CD4-positive, alpha-beta T cell treated with Interleukin-17A for 4 hours (primary cell): ENCODE data around the gene ANKRD35.
A peak's percentile ranks its signal among the peaks of the same experiment; 100 is the strongest.

ENCODE experiments used
- DNase-seq: peaks from one replicate; pipeline ENCODE4 v3.0.0-alpha.2; 2020; ENCODE audit warnings: mixed read lengths

ANKRD35 gene

DNA sequence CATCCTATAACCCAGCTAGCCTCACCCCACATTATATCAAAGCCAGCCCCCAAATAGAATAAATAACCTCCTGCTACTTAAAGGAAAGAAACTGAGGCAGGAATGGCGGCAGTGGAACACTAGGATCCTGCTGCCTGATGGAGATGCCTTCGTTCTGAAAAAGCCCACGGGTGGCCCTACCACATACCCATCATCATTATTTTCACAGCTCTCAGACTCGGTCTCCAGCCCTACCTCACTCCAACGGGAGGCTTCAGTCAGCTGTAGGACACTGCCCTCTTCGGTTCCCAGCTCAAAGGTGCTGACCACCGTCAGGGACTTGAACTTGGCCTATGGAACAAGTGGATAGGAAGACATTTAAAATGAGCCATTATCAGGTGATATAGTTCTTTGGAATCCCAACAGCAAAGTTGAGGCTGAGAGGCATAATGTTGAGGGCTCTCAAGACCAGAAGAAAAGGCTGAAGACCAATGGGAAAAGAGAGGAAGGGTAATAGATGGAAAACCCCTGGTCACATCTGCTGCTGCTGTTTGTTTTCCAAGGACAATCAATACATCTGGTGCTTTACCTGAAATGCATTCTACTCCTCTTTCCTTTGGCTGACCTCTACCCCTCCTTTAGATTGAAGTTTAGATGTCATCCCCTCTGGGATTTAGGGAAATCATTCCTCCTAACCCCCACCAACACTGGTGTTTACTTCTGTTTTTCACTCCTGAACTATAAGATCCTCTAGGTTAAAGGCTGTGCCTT lies 7.8 kb upstream of the ANKRD35 start:
- DNase-seq: no peak

DNA sequence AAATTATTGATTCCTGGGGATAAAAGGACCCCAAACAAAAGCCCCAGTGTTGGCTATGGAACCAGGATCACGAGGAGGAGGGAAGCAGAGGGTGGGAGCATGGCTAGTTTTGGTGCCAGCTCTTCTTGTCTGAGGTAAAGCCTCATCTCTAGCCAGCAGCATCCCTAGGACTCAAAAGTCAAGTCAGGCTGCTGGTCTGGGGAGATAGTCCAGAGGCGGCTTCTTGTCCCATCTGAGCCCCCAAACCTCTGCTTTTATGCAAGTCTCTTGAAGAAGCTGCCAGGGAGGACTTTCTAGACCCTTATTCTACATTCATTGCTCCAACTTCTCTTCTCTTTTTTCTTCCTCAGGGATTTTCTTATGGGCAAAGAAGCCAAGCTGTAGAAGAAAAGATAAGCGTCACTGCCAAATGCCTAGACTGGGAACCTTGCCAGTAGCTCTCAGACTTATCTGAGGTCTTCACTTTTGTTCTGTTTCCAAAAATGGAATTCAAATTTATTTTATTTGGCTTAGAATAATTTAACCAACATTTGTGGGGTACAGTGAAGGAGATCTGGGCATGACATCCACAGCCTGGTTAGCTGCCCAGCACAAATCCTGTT lies 6.9 kb upstream of the ANKRD35 start:
- DNase-seq: no peak

DNA sequence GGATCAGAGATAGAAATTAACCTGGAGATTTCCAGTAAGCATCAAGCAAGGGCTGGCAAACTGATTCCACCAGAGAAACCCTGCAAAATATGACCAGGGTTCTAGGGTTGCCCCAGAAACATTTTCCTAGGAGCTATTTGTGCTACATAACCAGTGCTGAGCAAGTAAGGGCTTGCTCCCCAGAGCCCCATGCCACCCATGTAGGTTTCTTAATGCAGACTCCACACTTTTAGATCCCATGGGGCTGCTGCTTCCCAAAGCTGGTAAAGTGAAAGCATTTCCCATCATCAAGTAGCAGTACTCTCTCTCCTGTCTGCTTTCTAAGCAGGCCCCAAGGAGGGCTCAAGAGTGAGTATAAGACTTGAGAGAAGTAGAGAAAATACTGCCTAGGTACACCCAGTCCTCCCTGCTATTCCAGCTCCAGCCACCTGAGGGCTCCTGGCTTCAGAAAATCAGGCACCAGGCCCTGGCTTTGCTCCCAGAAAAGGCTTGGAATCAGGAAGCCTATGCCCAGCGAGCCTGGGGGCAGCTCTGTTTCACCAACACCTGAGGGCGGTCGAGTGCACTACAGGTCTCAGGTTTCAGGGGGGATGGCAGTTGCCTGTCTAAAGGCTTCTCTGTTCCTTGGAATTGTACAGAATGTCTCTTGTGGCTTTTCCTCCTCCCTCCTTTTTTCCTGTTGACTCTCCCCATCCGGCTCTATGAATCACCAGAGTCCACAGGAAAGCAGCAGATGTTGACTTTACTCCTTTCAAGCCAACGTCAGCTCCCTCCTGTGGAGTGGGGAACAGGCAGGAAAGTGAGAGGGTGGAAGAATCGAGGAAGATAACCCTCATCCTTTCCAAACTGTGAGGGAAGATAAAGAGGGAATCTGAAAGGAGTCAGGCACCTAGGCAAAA lies 6.2 kb upstream of the ANKRD35 start:
- peak; percentile 69 for DNase-seq

DNA sequence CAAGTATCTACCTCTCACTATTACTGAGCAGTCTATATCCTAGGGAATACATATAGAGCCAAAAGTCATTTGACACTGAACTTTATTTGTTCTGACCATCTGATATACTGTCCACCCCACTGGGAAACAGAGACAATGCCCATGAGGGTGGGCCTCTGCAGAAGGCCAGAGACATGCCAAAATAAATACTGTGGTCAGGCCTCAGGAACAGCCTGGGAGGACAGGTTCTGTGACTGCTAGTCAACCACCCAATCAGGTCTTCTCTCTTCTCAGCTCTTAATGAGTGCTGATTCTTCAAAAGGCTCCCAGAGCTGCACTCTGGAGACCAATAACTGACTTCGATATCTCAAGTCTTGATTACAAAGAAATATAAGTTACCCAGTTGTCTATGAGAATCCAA lies 5.5 kb upstream of the ANKRD35 start:
- DNase-seq: no peak

DNA sequence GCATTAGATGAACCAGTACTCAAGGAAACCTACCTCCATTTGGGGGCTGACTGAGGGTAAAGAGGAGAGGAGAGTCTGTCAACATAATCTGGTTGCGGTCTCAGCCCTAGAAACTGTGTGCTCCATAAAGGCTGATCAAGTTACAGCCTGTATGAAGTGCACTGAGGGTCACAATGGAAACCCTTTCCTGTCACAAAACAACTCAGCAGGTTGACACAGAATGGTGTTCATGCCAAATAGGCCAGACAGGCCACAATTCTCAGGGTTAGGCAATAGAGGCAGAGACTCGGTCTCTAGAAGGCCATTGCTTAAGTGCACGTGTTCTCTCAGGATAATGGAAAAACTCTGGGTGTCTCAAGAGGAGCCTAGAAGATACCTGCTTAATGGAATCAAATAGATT lies 4.1 kb upstream of the ANKRD35 start:
- no peak for DNase-seq

DNA sequence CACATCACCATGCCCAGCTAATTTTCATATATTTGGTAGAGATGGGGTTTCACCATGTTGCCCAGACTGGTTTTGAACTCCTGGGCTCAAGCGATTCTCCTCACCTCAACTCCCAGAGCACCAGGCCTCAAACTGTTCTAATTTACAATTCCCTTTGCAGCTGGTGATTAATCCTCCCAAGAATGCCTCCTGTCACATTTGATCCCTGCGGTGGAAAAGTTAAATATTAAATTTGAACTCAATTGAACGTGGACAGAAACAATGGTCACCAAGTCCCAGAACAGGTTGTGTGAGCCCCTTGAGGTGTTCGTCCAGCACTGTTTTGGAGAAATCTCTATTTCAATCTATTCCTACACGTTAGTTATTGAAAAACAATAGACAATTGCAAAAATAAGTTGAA lies 2.0 kb upstream of the ANKRD35 start:
- no peak for DNase-seq

DNA sequence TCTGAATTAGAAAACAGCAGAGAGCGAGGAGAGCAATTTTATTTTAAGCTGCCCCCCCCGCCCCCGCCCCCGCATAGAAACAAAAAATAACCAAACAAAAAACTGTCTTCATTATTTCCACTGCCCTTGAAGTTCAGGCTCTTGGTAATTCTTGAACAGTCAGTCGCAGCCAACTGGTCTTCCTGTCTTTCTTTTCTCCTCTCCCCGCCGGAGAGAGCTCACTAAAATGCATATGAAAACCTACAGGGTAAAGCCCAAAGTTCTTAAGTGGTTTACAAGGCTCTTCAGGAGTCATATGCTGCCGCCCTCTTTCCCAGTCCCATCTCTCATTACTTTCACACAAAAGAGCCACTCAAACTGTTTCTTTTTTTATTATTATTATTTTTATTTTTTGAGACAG lies 1.1 kb upstream of the ANKRD35 start:
- DNase-seq: no peak

DNA sequence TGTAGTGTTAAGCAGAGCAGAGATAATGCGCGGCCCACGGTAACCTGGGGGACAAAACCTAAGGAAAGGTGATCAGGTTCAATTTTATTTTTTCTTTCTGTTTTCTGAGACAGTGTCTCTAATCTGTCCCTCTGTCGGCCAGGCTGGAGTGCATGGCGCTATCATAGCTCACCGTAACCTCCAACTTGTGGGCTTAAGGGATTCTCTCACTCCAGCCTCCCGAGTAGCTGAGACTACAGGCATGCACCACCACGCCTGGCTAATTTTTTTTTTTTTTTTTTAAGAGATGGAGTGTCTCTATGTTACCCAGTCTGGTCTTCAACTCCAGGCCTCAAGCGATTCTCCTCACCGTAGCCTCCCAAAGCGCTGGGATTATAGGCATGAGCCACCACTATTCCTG lies 724 bp upstream of the ANKRD35 start:
- DNase-seq: no peak

DNA sequence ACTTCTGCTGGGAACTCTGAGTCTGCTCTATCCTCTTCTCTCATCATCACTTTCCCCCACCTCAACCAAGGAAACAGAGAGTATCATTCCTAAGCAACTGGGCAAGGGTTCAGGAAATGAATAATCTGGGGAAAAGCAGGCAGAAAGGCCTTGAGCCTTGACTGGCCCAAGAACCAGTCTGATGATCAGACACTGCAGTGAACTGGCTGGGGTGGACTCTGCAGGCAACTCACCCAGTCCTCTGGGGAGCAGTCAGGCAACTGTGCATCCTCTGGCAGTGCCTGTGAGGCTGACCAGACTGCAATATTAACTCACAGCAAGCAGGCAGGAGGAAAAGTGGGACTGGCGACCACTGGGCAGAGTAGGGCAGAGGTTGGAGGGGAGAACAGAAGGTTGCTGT lies 991 bp downstream of the ANKRD35 start:
- no peak for DNase-seq

DNA sequence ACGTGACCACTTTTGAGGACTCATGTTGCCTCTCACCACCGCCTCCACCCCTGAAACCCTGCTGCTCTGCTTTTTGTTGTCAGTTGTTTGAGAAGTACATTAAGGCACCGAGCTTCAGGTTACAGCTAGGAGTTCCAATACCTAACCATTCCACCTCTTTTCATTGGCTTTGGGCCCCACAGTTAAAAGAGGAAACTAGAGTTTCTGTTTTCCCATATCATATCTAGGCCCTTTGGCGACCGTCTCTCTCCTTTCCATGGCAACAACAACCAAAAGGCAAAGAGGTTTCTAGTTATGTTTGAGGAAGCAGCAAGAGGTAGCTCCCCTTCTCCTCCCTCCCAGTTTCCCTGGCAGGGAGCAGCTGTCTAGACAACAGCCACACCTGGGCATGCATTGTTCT lies 5.9 kb downstream of the ANKRD35 start:
- DNase-seq: no peak

DNA sequence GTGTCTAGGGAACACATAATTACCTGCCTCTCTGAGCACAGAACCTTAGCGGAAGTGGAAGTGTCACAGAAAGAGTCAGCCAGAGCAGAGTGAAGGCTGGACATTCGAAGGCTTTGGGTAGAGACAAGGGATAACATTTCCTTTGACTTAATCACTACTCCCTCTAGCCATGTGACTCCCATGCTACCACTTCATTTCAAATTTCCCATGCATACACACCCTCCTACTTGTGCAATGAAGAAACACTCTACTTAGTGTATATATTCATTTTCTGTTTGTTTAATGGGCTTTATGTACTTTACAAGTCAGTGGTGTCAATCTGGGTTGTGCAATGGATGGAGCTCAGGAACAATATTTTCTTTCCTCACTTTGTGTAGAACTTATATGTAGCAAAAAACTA lies 6.9 kb downstream of the ANKRD35 start:
- DNase-seq: no peak

DNA sequence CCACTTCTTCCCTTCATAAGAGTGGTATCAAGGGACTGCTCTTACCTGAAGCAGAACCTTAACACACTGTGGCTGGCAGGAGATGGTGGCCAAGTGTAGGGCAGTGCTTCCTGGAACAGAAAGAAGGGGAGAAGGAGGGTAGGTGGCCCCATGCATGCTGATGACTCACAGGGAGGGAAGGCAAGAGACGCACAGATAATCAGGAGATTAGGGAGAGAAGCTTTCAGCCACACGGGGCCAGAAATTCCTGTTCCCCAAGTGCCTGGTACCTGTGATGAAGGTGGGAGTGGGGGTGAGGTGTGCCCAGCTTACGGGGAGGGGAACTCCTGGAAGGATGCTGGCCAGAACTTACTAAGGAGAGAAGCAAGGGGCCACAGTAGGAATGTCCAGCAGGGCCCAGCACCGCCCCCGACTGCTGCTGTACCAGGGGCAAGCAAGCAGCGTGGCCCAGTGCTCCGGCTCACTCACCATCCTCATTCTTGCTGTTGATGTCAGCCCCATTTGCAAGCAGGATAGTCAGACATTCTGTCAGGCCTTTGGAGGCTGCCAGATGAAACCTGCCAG lies 7.7 kb downstream of the ANKRD35 start:
- DNase-seq: no peak

DNA sequence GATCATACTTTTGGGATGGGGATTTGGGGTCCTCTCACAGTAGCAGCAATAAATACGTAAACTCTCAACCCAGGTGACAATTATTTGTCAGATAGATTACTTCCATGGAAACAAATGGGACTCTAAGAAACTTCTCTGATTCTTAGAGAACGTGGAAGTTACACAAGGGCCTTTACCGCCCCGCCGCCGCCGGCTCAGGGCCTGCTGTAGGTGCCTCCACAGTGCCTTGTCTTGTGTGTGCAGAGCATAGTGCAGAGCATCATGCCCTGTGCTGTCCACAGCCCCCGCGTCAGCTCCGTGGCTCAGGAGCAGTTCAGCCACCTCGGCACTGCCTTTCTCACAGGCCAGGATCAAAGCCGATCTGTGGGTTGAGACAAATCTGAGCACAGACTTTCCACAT lies 11.0 kb downstream of the ANKRD35 start:
- DNase-seq: no peak

DNA sequence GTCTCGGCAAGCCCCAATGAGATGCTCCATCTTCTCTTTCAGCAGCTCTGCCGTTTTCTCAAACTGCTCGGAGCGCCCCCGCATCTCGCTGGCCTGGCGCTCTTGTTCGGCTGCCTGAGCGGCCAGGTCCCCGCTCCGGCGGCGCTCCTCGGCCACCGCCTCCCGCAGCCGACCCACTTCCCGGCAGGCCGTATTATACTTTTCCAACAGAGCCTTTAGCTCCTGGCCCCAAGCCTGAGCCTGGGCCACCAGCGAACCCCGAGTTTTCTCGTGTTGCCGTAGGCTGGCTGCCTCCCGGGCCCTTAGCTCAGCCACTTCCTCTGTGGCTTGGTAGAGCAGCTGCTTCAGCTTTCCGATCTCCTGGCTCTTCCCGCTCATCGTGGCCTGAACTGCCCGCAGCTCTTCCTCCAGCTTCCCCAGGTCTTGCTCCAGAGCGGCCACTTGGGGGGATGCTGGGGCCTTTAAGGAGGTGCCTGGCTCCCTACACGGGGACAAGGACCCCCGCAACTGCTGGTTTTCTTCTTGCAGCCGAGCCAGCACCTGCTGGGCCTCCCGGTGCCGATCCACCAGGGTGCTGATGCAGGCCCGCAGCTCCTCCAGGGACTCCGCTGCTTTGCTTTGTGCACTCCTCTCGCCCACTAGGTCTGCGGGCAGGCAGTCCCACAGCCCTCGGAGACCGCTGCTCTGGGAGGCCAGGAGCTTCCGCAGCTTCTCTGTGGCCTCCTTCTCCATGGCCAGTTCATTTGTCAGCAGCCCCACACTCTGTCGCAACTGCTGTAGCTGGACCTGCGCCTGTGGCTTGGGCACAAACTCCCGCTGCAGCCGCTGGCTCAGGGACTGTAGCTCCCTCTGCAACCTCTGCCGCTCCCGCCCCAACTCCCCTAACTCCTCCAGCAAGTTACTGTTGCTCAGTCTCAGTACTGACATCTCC lies 13.4 kb downstream of the ANKRD35 start:
- peak; percentile 61 for DNase-seq

DNA sequence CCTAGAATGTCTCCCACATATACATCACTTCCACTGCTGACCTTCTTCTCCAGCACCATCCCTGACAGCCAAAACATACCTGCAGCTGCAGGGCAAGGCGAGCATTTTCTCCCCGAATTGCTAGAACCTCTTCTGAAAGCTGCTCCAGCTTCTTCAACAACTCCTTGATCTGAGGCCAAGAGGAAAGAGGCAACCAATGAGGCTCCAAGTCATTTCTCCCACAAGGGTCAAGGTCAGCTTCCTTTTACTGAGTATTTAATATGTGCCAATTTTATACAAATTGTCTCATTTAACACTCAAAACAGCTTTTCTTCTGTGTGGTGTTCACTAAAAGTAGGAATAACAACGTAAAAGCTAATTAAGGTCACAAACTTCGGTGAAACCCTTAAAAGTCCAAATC lies 17.4 kb downstream of the ANKRD35 start:
- no peak for DNase-seq

DNA sequence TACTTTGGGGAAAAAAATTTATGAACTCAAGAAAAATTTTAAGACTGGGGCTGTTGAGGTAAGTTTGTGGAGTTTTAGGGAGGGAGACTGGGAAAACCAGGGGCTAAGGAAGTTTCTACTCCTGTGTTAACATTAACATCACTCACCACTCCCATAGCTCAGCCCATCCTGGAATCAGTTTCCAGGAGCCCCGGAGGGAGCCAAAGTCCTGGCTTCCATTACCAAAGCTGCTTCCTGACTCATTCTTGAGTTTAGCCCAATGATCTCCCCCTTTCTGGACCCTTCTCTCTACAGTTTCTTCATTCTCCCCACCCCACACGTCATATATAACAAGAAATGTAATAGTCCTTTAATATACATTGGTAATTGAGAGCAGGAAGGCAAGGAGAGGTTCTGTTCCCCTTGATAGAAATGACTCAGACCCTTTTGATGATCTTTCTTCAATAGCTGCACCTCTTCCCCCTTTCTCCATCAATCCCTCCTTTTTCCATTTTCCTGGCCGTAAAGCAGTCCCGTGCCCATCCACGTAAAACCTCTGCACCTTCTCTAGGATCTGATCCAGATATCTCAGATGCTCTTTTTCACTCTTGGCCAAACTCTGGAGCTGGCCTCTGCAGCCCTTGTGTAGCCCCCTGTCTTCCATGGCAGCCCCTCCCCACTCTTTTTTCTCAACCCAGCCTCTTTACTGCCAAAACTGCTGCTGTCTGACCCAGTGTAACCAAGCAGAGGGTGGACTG lies 22.2 kb downstream of the ANKRD35 start:
- no peak for DNase-seq

DNA sequence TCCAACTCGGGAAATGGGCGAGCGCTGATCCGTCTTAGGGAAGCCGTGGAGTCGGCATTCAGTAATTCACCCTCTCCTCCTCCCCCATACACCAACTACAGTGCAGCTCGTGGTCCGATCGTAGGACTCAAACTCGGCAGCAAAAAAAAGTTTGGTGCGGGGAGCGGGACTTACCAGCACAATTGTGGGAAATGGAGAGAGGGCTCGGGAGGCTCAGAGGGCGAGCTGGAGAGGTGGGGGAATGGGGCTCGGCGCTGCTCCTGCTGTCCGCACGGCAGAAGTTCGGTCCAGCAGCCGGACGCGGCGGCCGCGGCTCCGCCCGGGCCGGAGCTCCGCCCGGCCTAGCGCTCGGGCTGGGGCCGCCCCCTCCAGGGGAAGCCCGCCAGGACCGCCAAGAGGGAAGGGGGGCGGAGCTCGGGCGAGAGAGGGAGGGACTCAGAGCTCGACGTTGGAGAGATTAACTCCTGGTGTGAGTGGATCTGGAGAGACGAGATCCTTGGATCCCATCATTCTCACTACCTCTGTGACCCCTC lies 26.1 kb downstream of the ANKRD35 start:
- peak; percentile 83 for DNase-seq

DNA sequence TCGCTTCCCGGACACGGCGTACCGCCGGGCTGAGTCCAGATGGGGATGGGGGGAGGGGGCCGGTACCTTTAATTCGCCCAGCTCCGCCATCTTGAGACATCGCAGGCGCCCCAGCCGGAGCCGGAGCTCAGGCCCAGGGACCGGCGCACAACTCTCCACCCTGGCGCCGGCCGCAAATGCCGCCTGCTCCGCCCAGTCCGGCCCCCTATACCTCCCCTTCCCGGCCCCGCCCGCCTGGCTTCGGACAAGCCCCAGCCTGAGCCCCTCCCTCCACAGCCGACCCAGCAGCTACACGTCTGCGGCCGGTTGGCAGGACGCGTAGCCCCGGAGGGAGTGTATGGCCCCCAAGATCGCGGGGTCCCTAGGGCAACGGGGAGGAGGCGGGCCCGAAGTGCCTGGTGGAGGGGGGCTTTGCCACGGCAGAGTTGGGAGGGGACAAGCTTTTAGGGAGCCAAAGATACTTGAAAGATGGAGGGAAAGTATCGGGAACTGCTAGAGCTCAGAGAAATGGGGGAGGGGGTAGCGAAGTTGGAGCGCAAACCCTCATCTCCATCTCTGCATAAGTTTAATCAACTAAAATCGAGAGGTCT lies 26.7 kb downstream of the ANKRD35 start, which contains the start of gene PIAS3:
PIAS3 (minus strand) TSS at position 181 of the 590 bp plus-strand sequence; CDS start at position 90, 91 bp downstream.
- peak; percentile 87 for DNase-seq

DNA sequence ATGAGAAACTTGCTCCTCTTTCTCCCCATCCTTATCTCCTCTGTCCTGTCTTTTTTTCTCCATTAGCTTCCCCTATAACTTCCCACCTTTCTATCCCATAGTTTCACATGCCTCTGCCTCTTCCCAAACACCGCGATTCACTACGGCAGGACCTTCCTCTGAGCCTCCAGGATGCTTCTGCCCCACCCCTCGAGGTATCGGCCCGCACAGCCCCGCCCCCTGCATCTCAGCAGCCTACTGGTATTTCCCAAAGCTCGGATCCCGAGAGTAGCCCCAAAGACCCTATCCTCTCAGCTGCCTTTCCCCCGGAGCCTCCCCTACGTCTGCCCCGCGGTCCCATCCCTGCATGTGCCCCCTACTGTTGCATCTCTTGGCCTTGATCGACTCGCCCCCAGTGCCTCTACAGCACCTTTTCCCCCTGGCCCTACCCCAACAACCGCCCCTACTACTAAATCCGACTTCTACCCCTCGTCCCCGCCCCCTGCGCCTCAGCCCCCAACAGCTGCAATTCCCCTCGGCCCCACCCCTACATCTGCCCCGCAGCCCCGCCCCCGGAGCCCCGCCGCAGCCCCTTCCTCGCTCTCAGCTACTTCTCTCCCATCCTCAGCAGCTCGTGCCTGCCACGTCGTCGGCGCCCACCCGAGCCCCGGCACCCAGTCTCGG lies 27.3 kb downstream of the ANKRD35 start:
- DNase-seq: peak; percentile 81

DNA sequence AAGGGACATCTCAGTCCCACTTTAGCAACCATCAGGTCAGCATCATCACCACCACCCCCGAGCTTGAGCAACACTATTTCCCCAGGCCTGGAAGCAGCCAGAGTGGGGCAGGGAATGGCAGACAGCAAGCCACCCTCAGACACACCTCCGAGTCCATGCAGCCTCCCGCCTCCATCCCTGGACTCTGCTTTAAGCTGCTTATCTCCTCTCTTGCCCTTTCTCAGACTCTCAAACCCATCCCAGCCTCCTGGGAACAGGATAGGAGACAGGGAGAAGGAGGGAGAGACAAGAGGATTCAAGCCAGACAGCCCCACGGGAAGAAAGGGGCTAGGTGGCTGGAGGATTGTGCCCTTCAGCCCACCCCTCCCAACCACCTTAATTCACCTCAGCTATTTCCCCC lies 28.5 kb downstream of the ANKRD35 start:
- DNase-seq: no peak
